Astrocyte of the cerebellum (primary cell): ENCODE measurements around the gene DLK1.
A peak's percentile ranks its signal among the peaks of the same experiment; 100 is the strongest.

Source experiments
- DNase-seq: peaks from one replicate; pipeline ENCODE4 v3.0.0-alpha.2; 2011; ENCODE audit warnings: low read depth
- H3K4me3 ChIP-seq: 2 replicates; pipeline ENCODE4 v1.5.1; 2011; ENCODE audit warnings: mild to moderate bottlenecking, low read depth, low read length, moderate library complexity
- CTCF ChIP-seq: IDR thresholded peaks from 2 replicates; pipeline ENCODE4 v1.5.1; 2012; ENCODE audit warnings: low read length, low read depth, moderate library complexity, mild to moderate bottlenecking; ENCODE audit errors: missing control alignments
- in situ Hi-C: cut with HindIII; loops from 2 replicates; pipeline ENCODE4 v1.10.0; 2017; ENCODE audit warnings: low sequenced_read_pairs

DLK1 gene

DNA sequence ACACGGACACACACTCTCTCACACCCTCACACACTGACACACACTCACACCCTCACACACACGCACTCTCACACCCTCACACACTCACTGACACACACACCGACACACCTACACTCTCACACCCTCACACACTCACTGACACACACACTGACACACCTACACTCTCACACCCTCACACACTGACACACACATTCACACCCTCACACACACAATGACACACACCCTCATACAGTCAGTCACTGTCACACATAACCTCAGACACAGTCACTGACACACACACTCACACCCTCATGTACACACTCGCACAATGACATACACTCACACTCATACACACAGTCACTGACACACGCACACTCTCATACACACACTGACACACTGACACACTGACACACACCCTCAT is 19.8 kb upstream of the DLK1 start:
- in situ Hi-C loops = no loop called here
- no peak overlapping the region for H3K4me3 ChIP-seq
- TF ChIP-seq CTCF = no peak
- DNase-seq = no peak

- DNase-seq = no peak
- TF ChIP-seq CTCF = no peak
- in situ Hi-C loops = no loop called here
- no peak overlapping the region for H3K4me3 ChIP-seq
These were observed 18.0 kb upstream of the DLK1 start for GRCh38 chr14:100708425-100709288.

- H3K4me3 ChIP-seq = peak overlapping the region; percentile 25
- peak; percentile 58 for TF ChIP-seq CTCF
- in situ Hi-C loops = no loop called here
These were observed 17.1 kb upstream of the DLK1 start for GRCh38 chr14:100709289-100710284.

GRCh38 chr14:100710391-100710790 is 16.3 kb upstream of the DLK1 start:
- TF ChIP-seq CTCF = no peak
- no peak for DNase-seq
- in situ Hi-C loops = no loop called here
- H3K4me3 ChIP-seq = no peak overlapping the region

More at GRCh38 chr14:100709289-100710284, 17.1 kb upstream of the DLK1 start:
- DNase-seq = no peak

DNA sequence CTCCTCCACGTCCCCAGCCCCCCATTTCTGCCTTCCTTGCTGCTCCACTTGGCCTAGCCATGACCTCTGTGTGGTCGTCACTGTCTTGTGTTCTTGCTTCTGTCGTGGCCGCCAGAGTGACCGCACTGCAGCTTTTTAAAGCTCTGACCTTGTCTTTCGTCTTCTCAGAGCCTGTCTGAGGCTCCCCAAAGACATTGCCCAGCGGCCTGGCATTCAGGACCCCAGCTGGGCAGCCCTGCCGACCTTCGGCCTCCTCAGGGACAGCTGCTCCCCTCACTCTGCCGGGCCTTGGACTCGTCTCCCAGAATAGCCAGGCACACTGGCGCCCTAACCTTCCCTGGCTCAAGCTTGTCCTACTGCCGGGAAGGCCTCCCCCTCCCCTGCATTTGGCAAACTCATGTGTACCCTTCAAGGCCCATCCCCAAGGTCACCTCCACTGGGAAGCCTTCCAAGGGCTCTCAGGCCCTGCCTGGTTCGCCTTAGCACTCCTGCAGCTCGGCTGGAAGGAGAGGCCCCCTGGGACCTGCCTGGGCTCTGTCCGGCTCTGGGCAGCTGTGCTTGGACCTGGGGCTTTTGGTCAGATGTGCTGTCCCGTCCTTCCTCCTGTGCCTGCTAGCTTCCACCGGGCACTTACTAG is 15.7 kb upstream of the DLK1 start:
- in situ Hi-C loops = no loop called here
- no peak for TF ChIP-seq CTCF
- DNase-seq = no peak
- no peak overlapping the region for H3K4me3 ChIP-seq

GRCh38 chr14:100711493-100711892 is 15.2 kb upstream of the DLK1 start:
- TF ChIP-seq CTCF = no peak
- H3K4me3 ChIP-seq = no peak overlapping the region
- no peak for DNase-seq
- in situ Hi-C loops = no loop called here
